HCT116 (cell line): Measurements from ENCODE around the gene TFDP1. TPM values are rescaled to one million over a fixed set of nuclear protein-coding genes. Genes with fewer than 3 reads are reported as not detected.

Source experiments
- ATAC-seq: fragments of 200-7000 bp; cut with Tn5 transposase; 2 replicates; pipeline ENCODE4 v1.9.1; 2020; ENCODE audit warnings: mild to moderate bottlenecking, moderate library complexity
- BruUV-seq: library from RNA; stranded (reverse); fragments of 400-500 nt; replicated peaks from 2 replicates; lab custom pipeline; 2021; lab: Mats Ljungman, UMichigan
- CTCF ChIA-PET: fragments of 300-600 bp; sonication (Branson Sonifier 250); formaldehyde crosslinking; loops from one replicate; lab custom pipeline; 2021; ENCODE audit warnings: antibody characterized with exemption; lab: Charles Lee
- POLR2A ChIA-PET: fragments of 300-600, 350-600 bp; sonication (Branson Sonifier 250); formaldehyde crosslinking; loops from one replicate; lab custom pipeline; 2021; ENCODE audit warnings: antibody characterized with exemption; lab: Charles Lee
- RAD21 ChIA-PET, 2 experiments: fragments of 300-600 bp; sonication (Branson Sonifier 250); formaldehyde crosslinking; loops; one replicate each; lab custom pipeline; 2023; ENCODE audit warnings: low total read pairs in 2 of 2; ENCODE audit not compliant: uncharacterized antibody in 2 of 2, unreplicated experiment in 2 of 2, low non-redundant PET in 1 of 2; lab: Charles Lee
- DNase-seq: peaks from one replicate; pipeline ENCODE4 v3.0.0-alpha.2; 2010; ENCODE audit warnings: low read depth, low spot score
- H2AFZ ChIP-seq: fragments of 200-600 bp; shearing (Covaris generic), sonication (generic); 2 replicates; pipeline ENCODE4 v1.6.1; 2017; ENCODE audit warnings: low read depth, mixed run types, mixed read lengths, antibody characterized with exemption, low read length; ENCODE audit not compliant: poor library complexity, severe bottlenecking
- H3K27ac ChIP-seq: 2 replicates; pipeline ENCODE4 v1.5.1; 2012; ENCODE audit warnings: low read depth, low read length
- H3K27me3 ChIP-seq: fragments of 200-600 bp; sonication (generic); 2 replicates; pipeline ENCODE4 v1.6.1; 2016; ENCODE audit warnings: mixed run types, low read length, mixed read lengths; ENCODE audit not compliant: insufficient read depth
- H3K36me3 ChIP-seq, 2 experiments: fragments of 200-500 bp in 1 of 2; fragments of 200-600 bp in 1 of 2; sonication (Bioruptor generic) in 1 of 2; sonication (generic) in 1 of 2; 2 replicates each; pipeline versions ENCODE4 v1.5.1 to v1.6.1; 2014 to 2016; ENCODE audit warnings: low read length in 2 of 2, inconsistent platforms in 1 of 2, mixed read lengths in 1 of 2, mixed run types in 1 of 2; ENCODE audit not compliant: insufficient read depth in 2 of 2, control insufficient read depth in 1 of 2
- H3K4me1 ChIP-seq, 2 experiments: fragments of 200-600 bp in 1 of 2; sonication (generic) in 1 of 2; 2 replicates each; pipeline versions ENCODE4 v1.5.1 to v1.6.1; 2012 to 2017; ENCODE audit warnings: low read length in 2 of 2, inconsistent platforms in 1 of 2, mild to moderate bottlenecking in 1 of 2, mixed read lengths in 1 of 2, mixed run types in 1 of 2, moderate library complexity in 1 of 2; ENCODE audit not compliant: insufficient read depth in 2 of 2, control insufficient read depth in 1 of 2
- H3K4me2 ChIP-seq: fragments of 200-600 bp; sonication (generic); 2 replicates; pipeline ENCODE4 v1.6.1; 2017; ENCODE audit warnings: mixed run types, low read length, mixed read lengths
- H3K4me3 ChIP-seq, 2 experiments: fragments of 200-600 bp in 1 of 2; sonication (generic) in 1 of 2; replicated peaks in 1 of 2; 2 replicates each; pipeline ENCODE4 v1.5.1; 2011 to 2016; ENCODE audit warnings: low read length in 2 of 2, control low read depth in 1 of 2, low read depth in 1 of 2, mild to moderate bottlenecking in 1 of 2, mixed read lengths in 1 of 2, mixed run types in 1 of 2
- H3K79me2 ChIP-seq: fragments of 200-600 bp; sonication (generic); 2 replicates; pipeline ENCODE4 v1.6.1; 2017; ENCODE audit warnings: mild to moderate bottlenecking, mixed run types, low read length, moderate library complexity, mixed read lengths; ENCODE audit not compliant: insufficient read depth
- H3K9ac ChIP-seq: fragments of 200-600 bp; sonication (generic); 2 replicates; pipeline ENCODE4 v1.6.1; 2016; ENCODE audit warnings: low read length, mixed read lengths
- H3K9me2 ChIP-seq: fragments of 200-600 bp; sonication (generic), shearing (Covaris generic); 2 replicates; pipeline ENCODE4 v1.6.1; 2017; ENCODE audit warnings: mixed run types, mild to moderate bottlenecking, moderate library complexity; ENCODE audit not compliant: insufficient read depth
- H3K9me3 ChIP-seq, 2 experiments: fragments of 200-500 bp in 1 of 2; fragments of 200-600 bp in 1 of 2; sonication (Bioruptor generic) in 1 of 2; sonication (generic) in 1 of 2; 2 replicates each; pipeline ENCODE4 v1.6.1; 2014 to 2017; ENCODE audit warnings: low read length in 2 of 2, mixed read lengths in 2 of 2, inconsistent platforms in 1 of 2, low read depth in 1 of 2, mild to moderate bottlenecking in 1 of 2, mixed run types in 1 of 2, moderate library complexity in 1 of 2; ENCODE audit not compliant: control insufficient read depth in 1 of 2, insufficient read depth in 1 of 2
- H4K20me1 ChIP-seq: fragments of 200-600 bp; sonication (generic), shearing (Covaris generic); 2 replicates; pipeline ENCODE4 v1.6.1; 2017; ENCODE audit warnings: mixed run types, mild to moderate bottlenecking, moderate library complexity; ENCODE audit not compliant: insufficient read depth
- EGR1 ChIP-seq: IDR thresholded peaks from 2 replicates; pipeline ENCODE4 v1.6.1; 2012; ENCODE audit warnings: low read depth
- SP1 ChIP-seq: IDR thresholded peaks from 2 replicates; pipeline ENCODE4 v1.6.1; 2012; ENCODE audit warnings: low read depth
- ZNF274 ChIP-seq: fragments of 200-500 bp; sonication (Bioruptor generic); IDR thresholded peaks from 2 replicates; pipeline ENCODE4 v1.6.1; 2014; ENCODE audit warnings: mild to moderate bottlenecking, low read depth, low read length, inconsistent platforms
- intact Hi-C: fragments of 100-400 bp; cut with micrococcal nuclease; formaldehyde crosslinking; loops from 2 replicates; pipeline ENCODE4 v1.10.0; 2022
- total RNA-seq: library from RNA; stranded (reverse); gene quantifications from one replicate; pipeline ENCODE4 v1.2.1, GENCODE V29; 2021; ENCODE audit not compliant: unreplicated experiment
- TF ChIP-seq, protein P1 (sequence below): IDR thresholded peaks from 2 replicates; pipeline ENCODE4 v1.6.1; 2012; ENCODE audit warnings: low read depth

The TFDP1 gene
- total RNA-seq, 1 experiment from 2014 or later, result 169 TPM

DNA sequence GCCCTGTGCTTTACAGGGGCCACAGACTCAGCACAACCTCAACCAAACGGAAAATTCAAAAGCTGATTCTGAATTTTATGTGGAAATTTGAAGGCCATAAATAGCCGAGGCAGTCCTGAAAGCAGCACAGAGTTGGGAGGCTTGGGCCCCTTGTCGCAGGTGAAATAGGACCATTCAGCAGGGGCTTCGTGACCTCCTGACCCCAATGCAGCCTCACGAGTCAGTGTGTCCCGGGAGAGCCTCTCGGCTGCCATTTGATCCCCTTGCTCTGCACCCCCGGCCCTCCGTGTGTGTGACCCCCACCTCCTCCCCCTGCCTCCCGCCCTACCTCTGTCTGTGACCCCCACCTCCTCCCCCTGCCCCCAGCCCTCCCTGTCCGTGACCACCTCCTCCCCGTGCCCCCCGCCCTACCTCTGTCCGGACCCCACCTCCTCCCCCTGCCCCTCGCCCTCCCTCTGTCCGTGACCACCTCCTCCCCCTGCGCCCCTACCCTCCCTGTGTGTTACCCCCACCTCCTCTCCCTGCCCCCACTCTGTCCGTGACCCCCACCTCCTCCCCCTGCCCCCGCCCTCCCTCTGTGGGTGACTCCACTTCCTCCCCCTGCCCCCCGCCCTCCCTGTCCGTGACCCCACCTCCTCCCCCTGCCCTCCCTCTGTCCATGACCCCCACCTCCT lies 41.7 kb upstream of the TFDP1 start:
- intact Hi-C loops, result no loop called here
- Histone ChIP-seq H3K9ac (no peak overlapping the region), H3K27me3 (no peaks in the 10 kb centered on the region), H4K20me1 (no peaks in the 10 kb centered on the region), H3K4me1 (no peaks in the 10 kb centered on the region), H3K4me3 (no peak overlapping the region), H3K9me3 (no peaks in the 10 kb centered on the region), H2AFZ (no peak overlapping the region), H3K36me3 (no peaks in the 10 kb centered on the region; a peak in 1 of 4 replicates), H3K79me2 (peaks cover 5% of the 10 kb centered on the region; the same call in 1 of the 2 replicates)
- DNase-seq (no peak), ATAC-seq (no peak)
- POLR2A ChIA-PET, result no interaction called here
- no TSS peak for BruUV-seq
- CTCF ChIA-PET, result no interaction called here
- RAD21 ChIA-PET, result no interaction called here
- no peak for TF ChIP-seq EGR1
- TF ChIP-seq ZNF274, result no peak
- no peak for TF ChIP-seq SP1
- TF ChIP-seq, protein P1, sequence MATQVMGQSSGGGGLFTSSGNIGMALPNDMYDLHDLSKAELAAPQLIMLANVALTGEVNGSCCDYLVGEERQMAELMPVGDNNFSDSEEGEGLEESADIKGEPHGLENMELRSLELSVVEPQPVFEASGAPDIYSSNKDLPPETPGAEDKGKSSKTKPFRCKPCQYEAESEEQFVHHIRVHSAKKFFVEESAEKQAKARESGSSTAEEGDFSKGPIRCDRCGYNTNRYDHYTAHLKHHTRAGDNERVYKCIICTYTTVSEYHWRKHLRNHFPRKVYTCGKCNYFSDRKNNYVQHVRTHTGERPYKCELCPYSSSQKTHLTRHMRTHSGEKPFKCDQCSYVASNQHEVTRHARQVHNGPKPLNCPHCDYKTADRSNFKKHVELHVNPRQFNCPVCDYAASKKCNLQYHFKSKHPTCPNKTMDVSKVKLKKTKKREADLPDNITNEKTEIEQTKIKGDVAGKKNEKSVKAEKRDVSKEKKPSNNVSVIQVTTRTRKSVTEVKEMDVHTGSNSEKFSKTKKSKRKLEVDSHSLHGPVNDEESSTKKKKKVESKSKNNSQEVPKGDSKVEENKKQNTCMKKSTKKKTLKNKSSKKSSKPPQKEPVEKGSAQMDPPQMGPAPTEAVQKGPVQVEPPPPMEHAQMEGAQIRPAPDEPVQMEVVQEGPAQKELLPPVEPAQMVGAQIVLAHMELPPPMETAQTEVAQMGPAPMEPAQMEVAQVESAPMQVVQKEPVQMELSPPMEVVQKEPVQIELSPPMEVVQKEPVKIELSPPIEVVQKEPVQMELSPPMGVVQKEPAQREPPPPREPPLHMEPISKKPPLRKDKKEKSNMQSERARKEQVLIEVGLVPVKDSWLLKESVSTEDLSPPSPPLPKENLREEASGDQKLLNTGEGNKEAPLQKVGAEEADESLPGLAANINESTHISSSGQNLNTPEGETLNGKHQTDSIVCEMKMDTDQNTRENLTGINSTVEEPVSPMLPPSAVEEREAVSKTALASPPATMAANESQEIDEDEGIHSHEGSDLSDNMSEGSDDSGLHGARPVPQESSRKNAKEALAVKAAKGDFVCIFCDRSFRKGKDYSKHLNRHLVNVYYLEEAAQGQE, result no peak
- TF ChIP-seq, all 23 proteins: peak for 0
- H3K9me2 ChIP-seq, result no peaks in the 10 kb centered on the region
- no peak overlapping the region for H3K4me2 ChIP-seq
- no peak overlapping the region for H3K27ac ChIP-seq
